AG04449 (cell line): ENCODE data around the gene FAM117B.

Experiments used
- CTCF ChIA-PET: fragments of 350-600 bp; formaldehyde crosslinking; extraction: SDS; loops from one replicate; lab custom pipeline; 2021; ENCODE audit warnings: antibody characterized with exemption; lab: Yijun Ruan, JAX
- POLR2A ChIA-PET: fragments of 400-600, 350-600 bp; formaldehyde crosslinking; extraction: SDS; loops from one replicate; lab custom pipeline; 2020; ENCODE audit warnings: antibody characterized with exemption, inconsistent platforms; lab: Yijun Ruan, JAX
- DNase-seq: peaks from one replicate; pipeline ENCODE4 v3.0.0-alpha.2; 2010; ENCODE audit warnings: low read depth, low spot score
- H3K4me3 ChIP-seq: 2 replicates; pipeline ENCODE4 v1.5.1; 2011; ENCODE audit warnings: low read depth, mild to moderate bottlenecking, control low read depth, low read length
- CTCF ChIP-seq: IDR thresholded peaks from one replicate; pipeline ENCODE4 v1.5.1; 2011; ENCODE audit warnings: mild to moderate bottlenecking, moderate library complexity, low read length, control low read depth, inconsistent platforms; ENCODE audit not compliant: insufficient read depth; ENCODE audit errors: missing control alignments

The FAM117B gene

DNA sequence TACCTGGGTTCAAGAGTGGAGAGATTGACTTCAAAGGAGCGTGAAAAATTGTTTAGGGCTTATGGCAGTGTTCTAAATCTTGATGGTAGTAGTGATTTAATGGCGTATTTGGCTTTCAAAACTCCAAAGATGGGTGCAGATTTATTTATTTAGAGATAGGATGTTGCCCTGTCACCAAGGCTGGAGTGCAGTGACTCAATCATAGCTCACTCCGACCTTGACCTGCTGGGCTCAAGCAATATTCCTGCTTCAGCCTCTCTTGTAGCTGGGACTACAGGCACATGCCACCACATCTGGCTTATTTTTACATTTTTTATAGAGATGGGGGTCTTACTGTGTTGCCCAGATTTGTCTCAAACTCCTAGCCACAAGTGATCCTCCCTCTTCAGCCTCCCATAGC, 52.5 kb downstream of the FAM117B start:
- ChIA-PET POLR2A (no interaction called here), CTCF (no interaction called here)
- no peak overlapping the region for H3K4me3 ChIP-seq

DNA sequence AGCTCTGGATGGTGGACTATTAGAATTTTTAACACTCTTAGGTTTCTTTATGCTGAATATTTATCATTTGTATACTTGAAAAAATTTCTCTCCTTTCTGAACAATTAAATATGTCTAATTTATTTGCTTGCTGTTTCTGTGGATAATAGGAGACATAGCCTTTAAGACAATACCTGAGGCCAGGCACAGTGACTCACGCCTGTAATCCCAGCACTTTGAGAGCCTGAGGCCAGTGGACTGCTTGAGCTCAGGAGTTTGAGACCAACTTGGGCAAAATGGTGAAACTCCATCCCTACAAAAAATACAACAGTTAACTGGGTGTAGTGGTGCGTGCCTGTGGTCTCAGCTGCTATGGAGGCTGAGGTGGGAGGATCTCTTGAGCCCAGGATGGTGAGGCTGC, 54.7 kb downstream of the FAM117B start:
- CTCF ChIA-PET, result no interaction called here

More for the DNA sequence above, 52.5 kb downstream of the FAM117B start:
- no peak for DNase-seq
- no peak for TF ChIP-seq CTCF

DNA sequence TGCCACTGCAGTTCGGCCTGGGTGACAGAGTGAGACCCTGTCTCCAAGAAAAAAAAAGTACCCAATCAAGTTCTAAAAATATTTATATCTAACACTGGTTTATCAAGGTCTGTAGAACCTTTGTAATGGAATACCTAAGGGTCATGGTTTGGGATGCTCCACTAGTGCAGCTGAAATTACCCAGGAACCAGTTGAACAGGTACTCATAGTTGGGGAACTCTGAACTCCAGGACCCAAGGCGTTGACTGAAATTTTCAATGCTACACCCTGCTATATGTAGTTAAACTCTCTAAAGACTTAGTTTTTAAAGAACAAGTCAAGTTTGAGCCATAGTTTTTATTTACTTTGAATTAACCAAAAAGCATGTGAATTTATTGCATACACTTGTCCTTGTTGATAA, 55.1 kb downstream of the FAM117B start:
- ChIA-PET CTCF (no interaction called here), POLR2A (no interaction called here)
- no peak overlapping the region for H3K4me3 ChIP-seq
- TF ChIP-seq CTCF, result no peak
- DNase-seq, result no peak

More for the DNA sequence above, 54.7 kb downstream of the FAM117B start:
- TF ChIP-seq CTCF, result no peak
- POLR2A ChIA-PET, result no interaction called here
- no peak overlapping the region for H3K4me3 ChIP-seq
- DNase-seq, result no peak

DNA sequence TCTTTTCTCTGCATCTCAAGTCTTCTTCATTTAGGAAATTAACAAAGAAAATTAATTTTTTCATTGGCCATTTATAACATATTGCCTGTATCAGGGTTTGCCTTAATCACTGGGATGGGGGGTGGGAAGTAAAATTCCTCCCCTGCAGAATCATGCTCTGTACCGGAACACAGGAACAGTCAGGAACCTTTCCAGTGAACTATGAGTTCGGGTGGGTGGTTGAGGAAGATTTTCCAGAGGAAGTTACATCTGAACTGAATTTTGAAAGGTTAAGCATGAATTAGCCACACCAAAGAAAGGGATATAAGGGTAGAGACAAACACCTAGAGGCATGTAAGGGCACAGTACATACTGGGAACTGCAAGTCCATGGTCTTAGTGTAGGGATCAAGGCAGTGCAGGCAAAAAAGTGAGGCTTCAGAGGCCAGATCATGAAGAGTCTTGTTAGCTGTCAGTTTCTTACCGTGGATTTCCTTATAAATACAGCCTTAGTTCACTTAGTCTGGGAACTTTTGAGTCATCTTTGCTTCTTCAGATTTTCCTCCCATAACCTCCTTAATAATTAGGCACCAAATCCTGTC, 55.6 kb downstream of the FAM117B start:
- no peak overlapping the region for H3K4me3 ChIP-seq
- ChIA-PET CTCF (no interaction called here), POLR2A (no interaction called here)
- no peak for TF ChIP-seq CTCF
- DNase-seq, result no peak

- no peak for TF ChIP-seq CTCF
- ChIA-PET CTCF (no interaction called here), POLR2A (no interaction called here)
- H3K4me3 ChIP-seq, result no peak overlapping the region
- no peak for DNase-seq
Observed at GRCh38 chr2:202693503-202693902, 58.7 kb downstream of the FAM117B start.

- ChIA-PET CTCF (no interaction called here), POLR2A (no interaction called here)
- DNase-seq, result no peak
- no peak overlapping the region for H3K4me3 ChIP-seq
- TF ChIP-seq CTCF, result no peak
Observed at GRCh38 chr2:202695166-202695565, 60.4 kb downstream of the FAM117B start.
